Thyroid gland (tissue), 4 donors: ENCODE measurements around the gene TMCC3. TPM values are rescaled to one million over a fixed set of nuclear protein-coding genes. Genes with fewer than 3 reads are reported as not detected.
"Not testable (repeated sequence)": the region's sequence is repeated elsewhere in the genome, so short reads cannot be mapped to it uniquely, and the experiment has no call there.

ENCODE experiments used
- DNase-seq, 2 donors: peaks; one replicate each; pipeline ENCODE4 v3.0.0-alpha.2; 2019
- H3K27ac ChIP-seq, 3 donors: fragments of 200-600 bp; sonication (generic); 1 replicate in 2 of 3; 2 replicates in 1 of 3; pipeline ENCODE4 v1.5.1; 2016 to 2019; ENCODE audit warnings: mild to moderate bottlenecking in 1 of 3, moderate library complexity in 1 of 3
- H3K27me3 ChIP-seq: fragments of 200-600 bp; sonication (generic); one replicate; pipeline ENCODE4 v1.5.1; 2019
- H3K36me3 ChIP-seq, 2 donors: fragments of 200-600 bp; sonication (generic); one replicate each; pipeline ENCODE4 v1.5.1; 2016 to 2019
- H3K4me1 ChIP-seq, 2 donors: fragments of 200-600 bp; sonication (generic); one replicate each; pipeline ENCODE4 v1.5.1; 2017 to 2019
- H3K4me3 ChIP-seq, 3 donors: fragments of 200-600 bp; sonication (generic); replicated peaks in 1 of 3; 1 replicate in 2 of 3; 2 replicates in 1 of 3; pipeline ENCODE4 v1.5.1; 2016; ENCODE audit warnings: mild to moderate bottlenecking in 1 of 3
- H3K9me3 ChIP-seq: fragments of 200-600 bp; sonication (generic); one replicate; pipeline ENCODE4 v1.5.1; 2017
- CTCF ChIP-seq, 6 experiments: fragments of 200-600 bp in 3 of 6; fragments of 450-650 bp in 3 of 6; sonication (generic) in 3 of 6; IDR thresholded peaks; one replicate each; pipeline ENCODE4 v1.5.1; 2016 to 2019; ENCODE audit warnings: antibody characterized with exemption in 6 of 6, mild to moderate bottlenecking in 2 of 6, inconsistent platforms in 1 of 6, moderate library complexity in 1 of 6
- POLR2A ChIP-seq, 2 donors: fragments of 450-650 bp; IDR thresholded peaks; one replicate each; pipeline ENCODE4 v1.6.1; 2017; ENCODE audit warnings: antibody characterized with exemption in 2 of 2, mild to moderate bottlenecking in 2 of 2, moderate library complexity in 1 of 2
- WGBS, 2 donors: methylation state at CpG; one replicate each; pipeline ENCODE4 v1.1.5; 2017; 5-methylcytosine and 5-hydroxymethylcytosine counted together
- intact Hi-C: fragments of 100-400 bp; cut with DNase I; formaldehyde crosslinking; loops from one replicate; pipeline ENCODE4 v1.15.1; 2023
- total RNA-seq, 4 donors: library from RNA; depleted of rRNA; stranded (reverse); fragments of >200 nt; gene quantifications; one replicate each; pipeline ENCODE4 v1.2.3, GENCODE V29; 2016

The TMCC3 gene
- total RNA-seq, 4 donors from 2014 or later = 15.0 to 25.6 (median 19.3) TPM

GRCh38 chr12:94615260-94616181 is 34.8 kb downstream of the TMCC3 start:
- peak; percentile 55 to 71 for DNase-seq
- peak overlapping the region; percentile 31 to 66 (median 48) for H3K27ac ChIP-seq
- WGBS, 2 donors = 59% methylated on average over 14 of the region's 14 CpGs

GRCh38 chr12:94614288-94614721 is 36.1 kb downstream of the TMCC3 start:
- peaks cover 27 to 31% of the 10 kb centered on the region in 2 donors for H3K4me1 ChIP-seq
- peak overlapping the region in 1 of 3 donors; percentile 66 for H3K27ac ChIP-seq
- no peaks in the 10 kb centered on the region for H3K9me3 ChIP-seq
- no peaks in the 10 kb centered on the region for H3K36me3 ChIP-seq
- WGBS, 2 donors = 54 to 58% methylated on average over 3 of the region's 3 CpGs
- peak; percentile 14 to 20 for DNase-seq
- intact Hi-C loops = no loop called here
- H3K27me3 ChIP-seq = no peaks in the 10 kb centered on the region
- TF ChIP-seq CTCF (IDR thresholded peaks at IDR 0.05) (no peak), POLR2A (IDR thresholded peaks at IDR 0.05) (no peak)
- no peak overlapping the region for H3K4me3 ChIP-seq

More at GRCh38 chr12:94615260-94616181, 34.8 kb downstream of the TMCC3 start:
- intact Hi-C loops = no loop called here
- Histone ChIP-seq H3K36me3 (no peaks in the 10 kb centered on the region), H3K4me3 (no peak overlapping the region), H3K4me1 (peaks cover 27 to 31% of the 10 kb centered on the region in 2 donors), H3K27me3 (no peaks in the 10 kb centered on the region), H3K9me3 (no peaks in the 10 kb centered on the region)
- no peak for TF ChIP-seq CTCF (IDR thresholded peaks at IDR 0.05)
- TF ChIP-seq POLR2A (IDR thresholded peaks at IDR 0.05) = no peak

GRCh38 chr12:94609917-94610443 is 40.4 kb downstream of the TMCC3 start:
- DNase-seq = no peak
- Histone ChIP-seq H3K4me1 (peaks cover 9 to 10% of the 10 kb centered on the region in 2 donors), H3K27me3 (no peaks in the 10 kb centered on the region), H3K4me3 (no peak overlapping the region), H3K27ac (no peak overlapping the region), H3K9me3 (no peaks in the 10 kb centered on the region), H3K36me3 (no peaks in the 10 kb centered on the region)
- TF ChIP-seq POLR2A (IDR thresholded peaks at IDR 0.05) = no peak
- TF ChIP-seq CTCF (IDR thresholded peaks at IDR 0.05) = no peak
- intact Hi-C loops = no loop called here
- 77 to 79% methylated on average over 5 of the region's 5 CpGs for WGBS, 2 donors

- DNase-seq, H3K36me3 ChIP-seq, H3K4me3 ChIP-seq, intact Hi-C loops, H3K4me1 ChIP-seq, H3K27ac ChIP-seq, H3K9me3 ChIP-seq, H3K27me3 ChIP-seq: not testable (repeated sequence)
- WGBS, 2 donors = 85 to 92% methylated on average over 6 of the region's 6 CpGs
Measured at GRCh38 chr12:94606810-94607209, 43.5 kb downstream of the TMCC3 start.

- Histone ChIP-seq H3K27me3 (no peaks in the 10 kb centered on the region), H3K27ac (no peak overlapping the region), H3K9me3 (no peaks in the 10 kb centered on the region), H3K36me3 (no peaks in the 10 kb centered on the region), H3K4me1 (peaks cover 0 to 5% of the 10 kb centered on the region in 2 donors), H3K4me3 (no peak overlapping the region)
- WGBS, 2 donors = 67 to 81% methylated on average over 3 of the region's 3 CpGs
- DNase-seq = no peak
- intact Hi-C loops = no loop called here
- TF ChIP-seq POLR2A (IDR thresholded peaks at IDR 0.05) (no peak), CTCF (IDR thresholded peaks at IDR 0.05) (no peak)
Measured at GRCh38 chr12:94604366-94604698, 46.0 kb downstream of the TMCC3 start.
